ENCODE results near the gene FOSL2. TPM values are rescaled to one million over a fixed set of nuclear protein-coding genes. Genes with fewer than 3 reads are reported as not detected.

Gene FOSL2
- total RNA-seq, 1 donor from 2014 or later = 2.7 TPM

- ChIA-PET POLR2A (no interaction called here), CTCF (interaction anchor here (1.1 to 2.1 kb wide), 3 partner anchors 729 to 748 kb away, joined by 5 to 9 read pairs (median 5); no protein-coding TSS in a partner anchor)
- peaks cover 2% of the 10 kb centered on the region for H3K27me3 Mint-ChIP-seq
- ATAC-seq (ENCODE audit: low read depth) (no peak), DNase-seq (no peak)
- intact Hi-C loops (cut with micrococcal nuclease) = no loop called here
- H3K36me3 Mint-ChIP-seq (ENCODE audit: low read depth) = no peaks in the 10 kb centered on the region
- TF ChIP-seq CTCF (IDR thresholded peaks at IDR 0.05) = no peak
- no peak overlapping the region for H3K27ac Mint-ChIP-seq
- no peaks in the 10 kb centered on the region for H3K9me3 Mint-ChIP-seq
- H3K4me3 Mint-ChIP-seq = no peak overlapping the region
- H3K4me1 Mint-ChIP-seq = no peaks in the 10 kb centered on the region
These were observed 59.3 kb downstream of the FOSL2 start for GRCh38 chr2:28451793-28452533.

- TF ChIP-seq CTCF (IDR thresholded peaks at IDR 0.05) = no peak
- peak; percentile 39 for DNase-seq
- Mint-ChIP-seq H3K4me1 (no peaks in the 10 kb centered on the region), H3K36me3 (ENCODE audit: low read depth) (no peaks in the 10 kb centered on the region), H3K27me3 (peaks cover 2% of the 10 kb centered on the region), H3K4me3 (no peak overlapping the region), H3K9me3 (no peaks in the 10 kb centered on the region), H3K27ac (no peak overlapping the region)
- ChIA-PET POLR2A (no interaction called here), CTCF (interaction anchor here (1.1 to 2.1 kb wide), 3 partner anchors 730 to 749 kb away, joined by 5 to 9 read pairs (median 5); no protein-coding TSS in a partner anchor)
- ATAC-seq (ENCODE audit: low read depth) = peak; percentile 73
- intact Hi-C loops (cut with micrococcal nuclease) = no loop called here
These were observed 60.0 kb downstream of the FOSL2 start for GRCh38 chr2:28452534-28453081.

- CTCF ChIA-PET = interaction anchor here (1.1 to 2.1 kb wide), 3 partner anchors 730 to 750 kb away, joined by 5 to 9 read pairs (median 5); no protein-coding TSS in a partner anchor
- no peaks in the 10 kb centered on the region for H3K4me1 Mint-ChIP-seq
- intact Hi-C loops (cut with micrococcal nuclease) = no loop called here
- H3K27me3 Mint-ChIP-seq = peaks cover 2% of the 10 kb centered on the region
- no peak for TF ChIP-seq CTCF (IDR thresholded peaks at IDR 0.05)
- POLR2A ChIA-PET = no interaction called here
- H3K36me3 Mint-ChIP-seq (ENCODE audit: low read depth) = no peaks in the 10 kb centered on the region
- H3K4me3 Mint-ChIP-seq = no peak overlapping the region
- no peaks in the 10 kb centered on the region for H3K9me3 Mint-ChIP-seq
- no peak for DNase-seq
- no peak for ATAC-seq (ENCODE audit: low read depth)
- no peak overlapping the region for H3K27ac Mint-ChIP-seq
These were observed 60.7 kb downstream of the FOSL2 start for GRCh38 chr2:28453396-28453795.

GRCh38 chr2:28454016-28454930, 61.6 kb downstream of the FOSL2 start:
- no peak overlapping the region for H3K4me3 Mint-ChIP-seq
- H3K4me1 Mint-ChIP-seq = no peaks in the 10 kb centered on the region
- POLR2A ChIA-PET = no interaction called here
- H3K27ac Mint-ChIP-seq = no peak overlapping the region
- CTCF ChIA-PET = interaction anchor here (1.1 to 2.1 kb wide), 2 partner anchors 751 kb away, joined by 3 to 9 read pairs; no protein-coding TSS in a partner anchor
- peaks cover 2% of the 10 kb centered on the region for H3K27me3 Mint-ChIP-seq
- ATAC-seq (ENCODE audit: low read depth) (no peak), DNase-seq (no peak)
- no peaks in the 10 kb centered on the region for H3K9me3 Mint-ChIP-seq
- intact Hi-C loops (cut with micrococcal nuclease) = no loop called here
- TF ChIP-seq CTCF (IDR thresholded peaks at IDR 0.05) = no peak
- H3K36me3 Mint-ChIP-seq (ENCODE audit: low read depth) = no peaks in the 10 kb centered on the region

Measured in activated B cell treated with CpG ODN at 0.5 μM for 24 hours (primary cell).